OCI-LY3 (cell line): ENCODE data around the gene STAU1.

ENCODE experiments used
- EZH2phosphoT487 ChIP-seq: fragments of 200-600 bp; shearing (Covaris generic); IDR thresholded peaks from 2 replicates; pipeline ENCODE4 v1.6.1; 2018; ENCODE audit warnings: antibody characterized with exemption, mixed run types, low read depth
- TF ChIP-seq, protein P1 (sequence below): fragments of 200-600, 300-600 bp; sonication (generic); IDR thresholded peaks from 2 replicates; pipeline ENCODE4 v1.5.1; 2014; ENCODE audit warnings: antibody characterized with exemption, low read length, low read depth

GRCh38 chr20:49167811-49168507 lies 20.2 kb downstream of the STAU1 start:
- TF ChIP-seq, protein P1, sequence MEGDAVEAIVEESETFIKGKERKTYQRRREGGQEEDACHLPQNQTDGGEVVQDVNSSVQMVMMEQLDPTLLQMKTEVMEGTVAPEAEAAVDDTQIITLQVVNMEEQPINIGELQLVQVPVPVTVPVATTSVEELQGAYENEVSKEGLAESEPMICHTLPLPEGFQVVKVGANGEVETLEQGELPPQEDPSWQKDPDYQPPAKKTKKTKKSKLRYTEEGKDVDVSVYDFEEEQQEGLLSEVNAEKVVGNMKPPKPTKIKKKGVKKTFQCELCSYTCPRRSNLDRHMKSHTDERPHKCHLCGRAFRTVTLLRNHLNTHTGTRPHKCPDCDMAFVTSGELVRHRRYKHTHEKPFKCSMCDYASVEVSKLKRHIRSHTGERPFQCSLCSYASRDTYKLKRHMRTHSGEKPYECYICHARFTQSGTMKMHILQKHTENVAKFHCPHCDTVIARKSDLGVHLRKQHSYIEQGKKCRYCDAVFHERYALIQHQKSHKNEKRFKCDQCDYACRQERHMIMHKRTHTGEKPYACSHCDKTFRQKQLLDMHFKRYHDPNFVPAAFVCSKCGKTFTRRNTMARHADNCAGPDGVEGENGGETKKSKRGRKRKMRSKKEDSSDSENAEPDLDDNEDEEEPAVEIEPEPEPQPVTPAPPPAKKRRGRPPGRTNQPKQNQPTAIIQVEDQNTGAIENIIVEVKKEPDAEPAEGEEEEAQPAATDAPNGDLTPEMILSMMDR, result no peak
- no peak for TF ChIP-seq EZH2phosphoT487
